ENCODE data around the gene KLHL17.

The KLHL17 gene

GRCh38 chr1:929712-930632, 30.4 kb upstream of the KLHL17 start:
- no peak overlapping the region for H3K4me3 Mint-ChIP-seq
- no peak overlapping the region for H3K27ac Mint-ChIP-seq
- peaks cover 3% of the 10 kb centered on the region for H3K4me1 Mint-ChIP-seq
- peaks cover 12% of the 10 kb centered on the region for H3K27me3 Mint-ChIP-seq
- H3K9me3 Mint-ChIP-seq = no peaks in the 10 kb centered on the region
- H3K36me3 Mint-ChIP-seq = no peaks in the 10 kb centered on the region

GRCh38 chr1:930633-931138, 29.7 kb upstream of the KLHL17 start:
- no peaks in the 10 kb centered on the region for H3K9me3 Mint-ChIP-seq
- peaks cover 16% of the 10 kb centered on the region for H3K27me3 Mint-ChIP-seq
- peaks cover 4% of the 10 kb centered on the region for H3K4me1 Mint-ChIP-seq
- no peak overlapping the region for H3K4me3 Mint-ChIP-seq
- H3K36me3 Mint-ChIP-seq = no peaks in the 10 kb centered on the region
- no peak overlapping the region for H3K27ac Mint-ChIP-seq

GRCh38 chr1:931380-932172, 28.8 kb upstream of the KLHL17 start:
- peaks cover 4% of the 10 kb centered on the region for H3K4me1 Mint-ChIP-seq
- H3K4me3 Mint-ChIP-seq = no peak overlapping the region
- H3K9me3 Mint-ChIP-seq = no peaks in the 10 kb centered on the region
- H3K27ac Mint-ChIP-seq = peak overlapping the region; percentile 35
- peaks cover 12% of the 10 kb centered on the region for H3K27me3 Mint-ChIP-seq
- no peaks in the 10 kb centered on the region for H3K36me3 Mint-ChIP-seq

GRCh38 chr1:932173-932510, 28.2 kb upstream of the KLHL17 start:
- Mint-ChIP-seq H3K4me1 (peaks cover 4% of the 10 kb centered on the region), H3K27me3 (peaks cover 13% of the 10 kb centered on the region), H3K4me3 (no peak overlapping the region), H3K9me3 (no peaks in the 10 kb centered on the region), H3K27ac (no peak overlapping the region), H3K36me3 (no peaks in the 10 kb centered on the region)

DNA sequence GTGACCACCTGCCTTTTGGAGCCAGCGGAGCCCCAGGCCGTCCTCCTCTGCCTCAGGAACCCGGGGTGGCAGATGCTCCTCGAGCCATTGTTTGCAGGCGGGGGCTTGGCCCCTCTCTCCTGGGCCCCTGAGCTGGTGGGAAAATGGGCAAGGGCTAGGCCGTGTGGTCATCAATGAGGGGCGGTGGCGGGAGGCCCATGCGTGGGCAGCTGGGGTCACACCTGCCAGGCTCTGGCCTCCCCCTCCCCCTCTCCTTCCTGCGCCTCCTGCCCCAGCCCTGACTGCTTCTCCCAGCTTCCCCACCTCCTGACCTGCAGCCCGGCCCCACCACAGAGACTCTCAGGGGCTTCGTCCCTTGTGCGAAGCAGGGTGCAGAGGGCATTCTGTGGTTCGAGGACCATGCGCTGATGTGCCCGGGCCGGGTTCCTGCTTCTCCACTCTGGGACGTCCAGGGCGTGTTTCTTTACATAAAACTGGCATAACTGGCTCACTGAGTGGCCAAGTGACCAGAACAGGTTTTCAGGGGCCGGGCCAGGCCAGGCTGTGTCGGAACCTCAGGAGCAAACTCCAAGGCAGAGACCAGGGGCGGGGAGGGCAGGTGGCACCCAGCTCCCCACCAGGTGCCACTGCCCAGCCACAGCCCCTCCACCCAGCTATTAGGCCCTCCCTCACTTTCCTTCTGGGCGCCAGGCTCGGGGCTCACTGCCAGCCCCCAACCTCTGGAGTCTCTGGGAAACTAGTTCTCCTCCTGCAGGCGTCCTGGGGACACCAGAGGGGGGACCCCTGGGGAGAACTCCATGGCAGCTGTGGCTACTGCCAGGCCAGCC, 27.4 kb upstream of the KLHL17 start:
- Mint-ChIP-seq H3K27ac (no peak overlapping the region), H3K27me3 (peaks cover 15% of the 10 kb centered on the region)

GRCh38 chr1:933603-933940, 26.8 kb upstream of the KLHL17 start:
- Mint-ChIP-seq H3K27ac (no peak overlapping the region), H3K4me3 (no peak overlapping the region), H3K9me3 (no peaks in the 10 kb centered on the region), H3K27me3 (peaks cover 16% of the 10 kb centered on the region), H3K36me3 (no peaks in the 10 kb centered on the region), H3K4me1 (peaks cover 4% of the 10 kb centered on the region)

More for the DNA sequence above, 27.4 kb upstream of the KLHL17 start:
- Mint-ChIP-seq H3K4me1 (peaks cover 4% of the 10 kb centered on the region), H3K36me3 (no peaks in the 10 kb centered on the region), H3K4me3 (no peak overlapping the region), H3K9me3 (no peaks in the 10 kb centered on the region)

- Mint-ChIP-seq H3K9me3 (no peaks in the 10 kb centered on the region), H3K36me3 (no peaks in the 10 kb centered on the region), H3K4me3 (peak overlapping the region; percentile 36), H3K27me3 (peaks cover 18% of the 10 kb centered on the region), H3K27ac (no peak overlapping the region), H3K4me1 (peaks cover 4% of the 10 kb centered on the region)
These were observed 25.2 kb upstream of the KLHL17 start for GRCh38 chr1:934991-935750.

- Mint-ChIP-seq H3K4me3 (no peak overlapping the region), H3K4me1 (peaks cover 4% of the 10 kb centered on the region), H3K36me3 (no peaks in the 10 kb centered on the region)
These were observed 24.6 kb upstream of the KLHL17 start for GRCh38 chr1:935751-936231.

DNA sequence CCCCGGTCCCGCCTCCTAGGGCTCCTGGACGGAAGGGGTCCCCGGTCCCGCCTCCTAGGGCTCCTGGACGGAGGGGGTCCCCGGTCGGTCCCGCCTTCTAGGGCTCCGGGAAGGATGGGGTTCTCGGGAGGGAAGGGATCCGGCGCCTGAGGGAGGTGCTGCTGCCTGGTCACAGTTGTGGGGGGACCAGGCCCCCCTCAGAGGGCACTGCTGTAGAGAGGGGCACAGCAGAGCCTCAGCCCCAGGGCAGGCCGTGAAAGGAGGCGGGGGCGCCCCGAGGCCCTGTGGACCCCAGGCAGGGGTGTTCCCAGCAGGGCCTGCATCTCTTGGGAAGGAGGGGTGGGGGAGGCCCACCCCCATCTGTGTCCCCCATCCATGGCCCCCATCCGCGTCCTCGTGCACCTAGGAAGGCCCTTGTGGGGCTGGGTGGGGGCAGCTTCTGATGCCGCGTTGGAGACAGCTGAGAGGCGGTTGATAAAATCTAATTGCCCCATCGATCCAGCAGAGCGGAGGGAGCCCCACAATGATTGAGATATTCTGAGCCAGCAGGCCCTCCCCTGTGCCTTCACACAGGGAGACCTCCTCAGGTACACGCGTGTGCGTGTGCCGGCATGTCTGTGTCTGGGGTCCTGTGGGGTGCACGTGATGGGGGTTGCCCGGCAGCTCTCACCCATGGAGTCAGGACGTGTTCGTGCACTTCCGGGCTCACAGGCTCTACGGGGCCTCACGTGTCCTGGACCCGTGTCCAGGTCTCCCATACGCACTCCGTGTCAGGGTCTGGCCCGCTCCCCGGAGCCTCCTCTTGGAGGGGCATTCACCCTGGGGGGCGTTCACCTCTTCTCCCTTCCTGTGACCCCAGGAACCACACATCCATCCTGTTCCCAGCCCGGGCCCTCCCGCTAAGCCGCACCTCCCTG, 23.8 kb upstream of the KLHL17 start:
- Mint-ChIP-seq H3K4me1 (peaks cover 9% of the 10 kb centered on the region), H3K36me3 (no peaks in the 10 kb centered on the region), H3K9me3 (no peaks in the 10 kb centered on the region), H3K4me3 (no peak overlapping the region), H3K27ac (no peak overlapping the region), H3K27me3 (peaks cover 21% of the 10 kb centered on the region)

More at GRCh38 chr1:935751-936231, 24.6 kb upstream of the KLHL17 start:
- Mint-ChIP-seq H3K27ac (no peak overlapping the region), H3K27me3 (peaks cover 21% of the 10 kb centered on the region), H3K9me3 (no peaks in the 10 kb centered on the region)

DNA sequence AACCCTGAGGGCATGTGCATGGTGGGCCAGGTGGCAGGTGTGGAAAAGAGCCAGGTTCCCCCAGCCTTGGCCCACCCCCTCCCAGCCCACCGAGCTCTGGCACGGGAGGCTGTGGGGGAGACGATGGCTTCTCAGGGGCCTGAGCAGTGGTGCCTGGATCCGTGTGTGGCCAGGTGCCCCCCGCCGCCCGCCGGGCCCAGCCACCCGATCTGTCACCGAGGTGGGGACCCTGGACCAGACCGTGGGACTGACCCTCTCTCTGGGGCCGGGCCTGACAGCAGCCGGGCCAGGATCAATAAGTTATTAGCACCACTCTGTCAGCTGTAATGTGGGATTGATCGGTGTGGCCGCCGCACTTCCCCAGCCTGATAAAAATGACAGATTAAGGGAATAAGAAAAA, 22.9 kb upstream of the KLHL17 start:
- Mint-ChIP-seq H3K36me3 (no peaks in the 10 kb centered on the region), H3K4me3 (no peak overlapping the region), H3K4me1 (peaks cover 9% of the 10 kb centered on the region), H3K27me3 (peaks cover 21% of the 10 kb centered on the region), H3K9me3 (no peaks in the 10 kb centered on the region), H3K27ac (no peak overlapping the region)

DNA sequence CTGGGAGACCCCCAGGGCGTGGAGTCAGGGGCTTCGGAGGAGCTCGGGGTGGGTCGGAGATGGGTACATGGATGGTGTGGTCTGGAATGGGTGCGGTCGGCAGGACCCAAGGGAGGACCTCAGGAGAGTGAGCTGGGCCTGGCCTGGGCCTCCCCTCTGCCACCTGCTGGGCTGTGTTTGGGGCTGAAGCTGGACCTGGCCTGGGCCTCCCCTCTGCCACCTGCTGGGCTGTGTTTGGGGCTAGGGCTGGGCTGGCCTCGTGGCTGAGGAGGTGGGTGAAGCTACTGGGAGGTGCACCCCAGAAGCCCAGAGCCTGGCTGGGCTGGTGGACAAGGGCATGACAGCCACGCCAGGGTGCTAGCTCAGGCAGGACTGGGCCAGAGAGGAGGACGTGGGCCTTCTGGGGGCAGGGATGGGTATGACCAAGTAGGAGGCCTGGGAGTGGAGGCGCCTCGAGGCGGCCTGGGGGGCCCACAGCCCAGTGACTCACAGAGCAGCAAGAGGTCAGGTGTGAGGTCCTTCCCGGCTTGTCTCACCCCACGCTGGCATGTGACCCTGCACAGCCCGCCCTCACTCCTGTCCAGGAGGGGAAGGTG, 22.2 kb upstream of the KLHL17 start:
- H3K9me3 Mint-ChIP-seq = no peaks in the 10 kb centered on the region
- peaks cover 21% of the 10 kb centered on the region for H3K27me3 Mint-ChIP-seq
- no peak overlapping the region for H3K4me3 Mint-ChIP-seq
- H3K36me3 Mint-ChIP-seq = no peaks in the 10 kb centered on the region
- H3K27ac Mint-ChIP-seq = no peak overlapping the region
- H3K4me1 Mint-ChIP-seq = peaks cover 9% of the 10 kb centered on the region

DNA sequence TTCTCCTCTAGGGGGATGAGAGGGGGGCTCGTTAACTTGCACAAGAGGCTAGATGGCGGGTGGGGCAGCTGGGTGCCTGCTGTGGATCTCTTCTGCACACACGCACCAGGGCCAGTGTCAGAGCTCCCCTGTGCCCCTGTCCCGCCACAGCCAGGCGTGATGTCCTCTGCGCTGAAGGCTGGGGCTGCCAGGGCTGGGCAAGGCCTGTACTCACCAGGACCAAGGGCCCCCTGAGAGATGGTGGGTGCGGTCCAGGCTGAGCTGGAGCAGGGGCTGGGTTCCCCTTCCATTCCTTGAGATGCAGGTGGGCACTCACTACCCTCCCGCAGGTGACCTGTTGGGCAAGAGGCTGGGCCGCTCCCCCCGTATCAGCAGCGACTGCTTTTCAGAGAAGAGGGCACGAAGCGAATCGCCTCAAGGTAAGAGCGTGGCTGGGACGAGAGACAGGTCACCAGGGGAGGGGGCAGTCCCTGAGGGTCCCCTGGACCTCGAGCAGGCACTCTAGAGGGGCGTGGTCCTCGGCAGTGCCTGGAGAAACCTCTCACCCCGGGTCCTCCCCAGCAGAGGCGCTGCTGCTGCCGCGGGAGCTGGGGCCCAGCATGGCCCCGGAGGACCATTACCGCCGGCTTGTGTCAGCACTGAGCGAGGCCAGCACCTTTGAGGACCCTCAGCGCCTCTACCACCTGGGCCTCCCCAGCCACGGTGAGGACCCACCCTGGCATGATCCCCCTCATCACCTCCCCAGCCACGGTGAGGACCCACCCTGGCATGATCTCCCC, 21.5 kb upstream of the KLHL17 start:
- Mint-ChIP-seq H3K27ac (peak overlapping the region; percentile 74), H3K9me3 (no peaks in the 10 kb centered on the region), H3K27me3 (peaks cover 21% of the 10 kb centered on the region), H3K4me1 (peaks cover 9% of the 10 kb centered on the region), H3K36me3 (no peaks in the 10 kb centered on the region), H3K4me3 (no peak overlapping the region)

DNA sequence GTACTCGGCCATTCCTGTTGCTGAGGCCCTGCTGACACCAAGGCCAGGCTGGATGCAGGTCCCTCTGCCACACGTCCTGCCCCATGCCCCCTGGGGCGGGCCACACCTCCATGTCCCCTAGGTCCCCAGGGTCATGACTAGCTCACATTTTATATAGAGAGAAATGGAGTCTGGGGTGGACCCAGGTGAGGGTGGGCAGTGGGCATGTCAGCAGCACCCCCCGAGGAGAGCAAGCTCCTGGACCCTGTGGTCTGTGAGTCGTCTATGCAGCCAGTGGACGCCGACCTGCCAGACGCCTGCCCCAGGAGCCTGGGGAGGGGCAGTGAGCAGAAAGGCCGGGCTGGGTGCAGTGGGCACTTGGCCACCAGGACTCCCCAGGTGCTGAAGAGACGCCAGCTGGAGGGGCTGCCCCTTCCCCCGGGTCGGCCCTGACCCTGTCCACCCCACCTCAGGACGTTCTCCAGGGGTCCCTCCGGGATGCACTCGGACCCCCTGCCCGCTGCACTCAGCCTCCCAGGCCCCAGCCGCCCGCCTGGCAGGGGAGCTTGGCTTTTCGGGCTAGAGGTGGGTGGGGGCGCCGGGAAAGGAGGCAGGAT, 20.8 kb upstream of the KLHL17 start:
- Mint-ChIP-seq H3K36me3 (no peaks in the 10 kb centered on the region), H3K27me3 (peaks cover 21% of the 10 kb centered on the region), H3K4me3 (no peak overlapping the region), H3K4me1 (peaks cover 9% of the 10 kb centered on the region), H3K27ac (no peak overlapping the region), H3K9me3 (no peaks in the 10 kb centered on the region)

Data from activated naive CD4-positive, alpha-beta T cell treated with anti-CD3 and anti-CD28 coated beads, Interleukin-2, amount 50 U/mL, for 24 hours (primary cell).